RWPE2 (cell line): ENCODE data around the gene PLCH2.
"Not testable (repeated sequence)": the region's sequence is repeated elsewhere in the genome, so short reads cannot be mapped to it uniquely, and the experiment has no call there.

ENCODE experiments used
- ATAC-seq: fragments of 200-7000 bp; cut with Tn5 transposase; 3 replicates; pipeline ENCODE4 v1.9.1; 2021; ENCODE audit warnings: low read depth
- DNase-seq: peaks from one replicate; pipeline ENCODE4 v3.0.0-alpha.2; 2020; ENCODE audit warnings: low spot score
- H3K27ac ChIP-seq: fragments of 450-650 bp; 2 replicates; pipeline ENCODE4 v1.5.1; 2017; ENCODE audit warnings: mild to moderate bottlenecking; ENCODE audit not compliant: poor library complexity, severe bottlenecking
- H3K27me3 ChIP-seq: fragments of 250-450 bp; sonication (Bioruptor Pico); 2 replicates; pipeline ENCODE4 v1.5.1; 2021; ENCODE audit warnings: mild to moderate bottlenecking, moderate library complexity; ENCODE audit not compliant: insufficient read depth, poor library complexity, severe bottlenecking
- H3K36me3 ChIP-seq: fragments of 250-450 bp; sonication (Bioruptor Pico); 2 replicates; pipeline ENCODE4 v1.5.1; 2020; ENCODE audit warnings: low read depth, mild to moderate bottlenecking, moderate library complexity
- H3K4me1 ChIP-seq: fragments of 250-450 bp; sonication (Bioruptor Pico); 2 replicates; pipeline ENCODE4 v1.5.1; 2021; ENCODE audit warnings: mild to moderate bottlenecking, moderate library complexity; ENCODE audit not compliant: insufficient read depth, poor library complexity, severe bottlenecking
- H3K4me3 ChIP-seq: fragments of 250-450 bp; sonication (Bioruptor Pico); 2 replicates; pipeline ENCODE4 v1.5.1; 2021; ENCODE audit warnings: mild to moderate bottlenecking, moderate library complexity; ENCODE audit not compliant: severe bottlenecking
- H3K9me3 ChIP-seq: fragments of 250-450 bp; sonication (Bioruptor Pico); 2 replicates; pipeline ENCODE4 v1.5.1; 2021; ENCODE audit warnings: mild to moderate bottlenecking, moderate library complexity; ENCODE audit not compliant: severe bottlenecking
- CTCF ChIP-seq: fragments of 450-650 bp; IDR thresholded peaks from one replicate; pipeline ENCODE4 v1.5.1; 2017; ENCODE audit warnings: mild to moderate bottlenecking, moderate library complexity; ENCODE audit not compliant: poor library complexity, severe bottlenecking

PLCH2 gene

GRCh38 chr1:2458687-2459086 is 17.4 kb upstream of the PLCH2 start:
- no peak for TF ChIP-seq CTCF
- Histone ChIP-seq H3K9me3 (no peaks in the 10 kb centered on the region), H3K27me3 (no peaks in the 10 kb centered on the region), H3K27ac (no peak overlapping the region), H3K36me3 (no peaks in the 10 kb centered on the region), H3K4me3 (no peak overlapping the region), H3K4me1 (peaks cover 5% of the 10 kb centered on the region)
- DNase-seq: no peak
- ATAC-seq: no peak

- H3K27ac ChIP-seq, H3K9me3 ChIP-seq, DNase-seq, H3K27me3 ChIP-seq, H3K36me3 ChIP-seq, H3K4me3 ChIP-seq, ATAC-seq, H3K4me1 ChIP-seq: not testable (repeated sequence)
These were observed 16.9 kb upstream of the PLCH2 start for GRCh38 chr1:2459102-2459753.

GRCh38 chr1:2459757-2460156 is 16.3 kb upstream of the PLCH2 start:
- H3K4me3 ChIP-seq: no peak overlapping the region
- no peak overlapping the region for H3K27ac ChIP-seq
- ATAC-seq (no peak), DNase-seq (no peak)
- no peaks in the 10 kb centered on the region for H3K9me3 ChIP-seq
- no peaks in the 10 kb centered on the region for H3K27me3 ChIP-seq
- TF ChIP-seq CTCF: no peak
- no peaks in the 10 kb centered on the region for H3K36me3 ChIP-seq
- H3K4me1 ChIP-seq: peaks cover 6% of the 10 kb centered on the region

GRCh38 chr1:2460203-2460602 is 15.9 kb upstream of the PLCH2 start:
- ATAC-seq: no peak
- no peaks in the 10 kb centered on the region for H3K9me3 ChIP-seq
- H3K4me1 ChIP-seq: peaks cover 11% of the 10 kb centered on the region
- no peak overlapping the region for H3K4me3 ChIP-seq
- H3K27me3 ChIP-seq: no peaks in the 10 kb centered on the region
- no peak for TF ChIP-seq CTCF
- DNase-seq: no peak
- H3K36me3 ChIP-seq: no peaks in the 10 kb centered on the region
- no peak overlapping the region for H3K27ac ChIP-seq

GRCh38 chr1:2460996-2461751 is 14.9 kb upstream of the PLCH2 start:
- no peaks in the 10 kb centered on the region for H3K36me3 ChIP-seq
- H3K4me3 ChIP-seq: no peak overlapping the region
- ATAC-seq (no peak), DNase-seq (no peak)
- peaks cover 20% of the 10 kb centered on the region for H3K4me1 ChIP-seq
- no peaks in the 10 kb centered on the region for H3K9me3 ChIP-seq
- H3K27ac ChIP-seq: no peak overlapping the region
- no peak for TF ChIP-seq CTCF
- no peaks in the 10 kb centered on the region for H3K27me3 ChIP-seq
